ENCODE measurements around the gene NEDD8.
A peak's percentile ranks its signal among the peaks of the same experiment; 100 is the strongest.

The NEDD8 gene

DNA sequence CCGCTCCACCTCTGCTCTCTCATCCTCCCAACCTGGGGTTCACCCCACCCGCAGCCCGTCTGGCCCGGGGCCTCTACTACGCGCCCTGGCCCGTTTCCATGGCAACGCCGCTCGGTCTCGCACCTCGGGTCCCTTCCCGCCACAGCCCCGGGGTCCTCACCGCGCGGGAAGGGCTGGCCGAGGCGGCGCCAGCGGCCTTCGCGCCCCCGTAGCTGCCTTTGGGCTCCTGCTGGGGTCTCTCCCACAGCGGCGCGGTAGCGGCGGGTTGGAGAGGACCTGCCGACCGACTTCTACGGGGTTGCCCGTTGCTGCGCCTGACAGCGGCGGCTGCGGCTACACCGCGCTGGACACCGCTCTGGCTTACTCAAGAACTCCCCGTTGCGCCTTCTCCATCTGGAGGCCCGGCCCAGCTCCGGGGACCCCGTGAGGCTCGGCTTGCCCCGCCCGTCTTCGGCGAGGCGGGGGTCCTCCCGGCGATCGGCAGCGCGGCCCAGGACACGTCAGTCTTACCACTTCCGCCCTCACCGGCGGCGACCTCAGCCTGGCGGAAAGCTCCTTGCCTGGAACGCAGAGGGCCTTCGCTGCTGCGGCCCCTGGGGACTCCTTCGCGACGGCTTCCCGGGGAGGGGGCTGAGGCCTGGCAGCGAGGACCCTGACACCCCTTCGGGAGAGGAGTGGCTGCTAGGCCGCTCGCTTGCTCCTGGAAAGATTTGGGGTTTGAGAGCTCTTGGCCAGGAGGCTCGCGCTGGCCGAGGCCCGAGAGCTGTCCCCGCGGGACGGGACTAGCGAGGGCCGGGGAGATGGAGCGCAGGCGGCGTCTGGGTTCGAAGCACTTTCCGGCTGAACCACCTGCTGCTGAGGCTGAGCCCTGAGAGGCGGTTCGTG is 36.7 kb downstream of the NEDD8 start, which contains the start of gene TM9SF1:
TSS of gene TM9SF1 (minus strand) at position 256 of the 885 bp plus-strand sequence. CDS start 422 bp downstream, outside the sequence.
- TF ChIP-seq, protein P1, sequence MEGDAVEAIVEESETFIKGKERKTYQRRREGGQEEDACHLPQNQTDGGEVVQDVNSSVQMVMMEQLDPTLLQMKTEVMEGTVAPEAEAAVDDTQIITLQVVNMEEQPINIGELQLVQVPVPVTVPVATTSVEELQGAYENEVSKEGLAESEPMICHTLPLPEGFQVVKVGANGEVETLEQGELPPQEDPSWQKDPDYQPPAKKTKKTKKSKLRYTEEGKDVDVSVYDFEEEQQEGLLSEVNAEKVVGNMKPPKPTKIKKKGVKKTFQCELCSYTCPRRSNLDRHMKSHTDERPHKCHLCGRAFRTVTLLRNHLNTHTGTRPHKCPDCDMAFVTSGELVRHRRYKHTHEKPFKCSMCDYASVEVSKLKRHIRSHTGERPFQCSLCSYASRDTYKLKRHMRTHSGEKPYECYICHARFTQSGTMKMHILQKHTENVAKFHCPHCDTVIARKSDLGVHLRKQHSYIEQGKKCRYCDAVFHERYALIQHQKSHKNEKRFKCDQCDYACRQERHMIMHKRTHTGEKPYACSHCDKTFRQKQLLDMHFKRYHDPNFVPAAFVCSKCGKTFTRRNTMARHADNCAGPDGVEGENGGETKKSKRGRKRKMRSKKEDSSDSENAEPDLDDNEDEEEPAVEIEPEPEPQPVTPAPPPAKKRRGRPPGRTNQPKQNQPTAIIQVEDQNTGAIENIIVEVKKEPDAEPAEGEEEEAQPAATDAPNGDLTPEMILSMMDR (IDR thresholded peaks at IDR 0.05; ENCODE audit: unreplicated experiment in 3 of 3) = no peak
- H3K4me3 Mint-ChIP-seq = peak within 1 kb of the TSS; percentile 90 to 99 (median 97)
- peak within 1 kb of the TSS; percentile 95 to 97 (median 95) for H3K27ac Mint-ChIP-seq
- H3K36me3 Mint-ChIP-seq (ENCODE audit: low read depth) = peaks cover 40% of the 10 kb centered on the region
- H3K4me1 Mint-ChIP-seq = peaks cover 35% of the 10 kb centered on the region
- no peaks in the 10 kb centered on the region for H3K9me3 Mint-ChIP-seq
- no peaks in the 10 kb centered on the region for H3K27me3 Mint-ChIP-seq (ENCODE audit: low read depth)

DNA sequence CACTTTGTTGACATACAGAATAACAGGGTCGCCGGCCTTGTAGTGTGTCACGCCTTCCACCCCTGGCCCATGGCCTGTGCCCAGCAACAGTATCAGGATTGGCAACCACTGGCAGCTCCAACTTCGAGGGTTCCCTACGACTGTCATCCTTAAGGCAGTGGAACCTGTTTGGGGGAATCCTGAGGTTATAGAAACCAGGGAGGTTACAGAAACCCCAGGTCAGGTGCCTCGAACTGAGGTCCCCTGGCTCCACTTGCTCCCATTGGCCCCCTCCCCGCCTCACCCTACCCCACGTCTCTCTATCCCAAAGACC is 37.3 kb downstream of the NEDD8 start:
- Mint-ChIP-seq H3K9me3 (no peaks in the 10 kb centered on the region), H3K27ac (peak overlapping the region; percentile 95 to 97 (median 95)), H3K4me1 (peaks cover 41% of the 10 kb centered on the region), H3K36me3 (ENCODE audit: low read depth) (peaks cover 40% of the 10 kb centered on the region), H3K4me3 (peak overlapping the region; percentile 90 to 99 (median 97)), H3K27me3 (ENCODE audit: low read depth) (no peaks in the 10 kb centered on the region)
- TF ChIP-seq, protein P1 (IDR thresholded peaks at IDR 0.05; ENCODE audit: unreplicated experiment in 3 of 3) = no peak

DNA sequence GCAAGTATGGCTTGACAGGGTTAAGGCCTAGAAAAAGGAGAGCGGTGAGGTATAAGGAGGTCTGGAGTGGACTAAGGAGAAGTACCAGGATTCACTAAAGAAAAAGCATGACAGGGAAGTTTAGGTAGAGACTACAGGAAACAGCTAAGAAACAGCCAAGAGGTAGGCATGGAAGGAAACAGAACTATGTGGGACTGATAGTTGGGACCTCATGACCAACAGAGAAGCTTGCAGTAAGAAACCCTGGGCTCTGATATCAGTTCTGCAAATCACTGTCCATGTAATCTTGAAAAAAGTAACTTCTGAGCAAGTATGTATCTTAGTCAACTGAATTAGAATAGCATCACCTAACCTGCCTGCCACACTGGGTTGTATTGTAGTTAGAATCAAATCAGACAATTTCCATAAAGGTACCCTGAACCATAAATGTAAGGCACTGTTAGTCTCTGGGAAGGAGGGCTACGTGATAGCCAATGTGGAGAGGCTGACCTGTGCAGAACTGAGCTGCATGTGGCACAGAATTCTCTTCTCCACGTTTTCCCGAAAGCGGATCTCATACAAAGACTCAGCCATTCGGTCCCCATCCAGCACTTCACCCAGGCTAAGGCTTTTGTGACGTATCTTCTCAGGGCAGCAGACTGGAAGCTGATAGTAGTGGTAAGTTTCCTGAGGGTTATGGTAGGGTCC is 37.8 kb downstream of the NEDD8 start:
- Mint-ChIP-seq H3K4me3 (peak overlapping the region; percentile 90 to 99 (median 97)), H3K4me1 (peaks cover 43% of the 10 kb centered on the region), H3K27me3 (ENCODE audit: low read depth) (no peaks in the 10 kb centered on the region), H3K27ac (peak overlapping the region; percentile 95 to 97 (median 95)), H3K36me3 (ENCODE audit: low read depth) (peaks cover 38% of the 10 kb centered on the region), H3K9me3 (no peaks in the 10 kb centered on the region)
- TF ChIP-seq, protein P1 (IDR thresholded peaks at IDR 0.05; ENCODE audit: unreplicated experiment in 3 of 3) = no peak

DNA sequence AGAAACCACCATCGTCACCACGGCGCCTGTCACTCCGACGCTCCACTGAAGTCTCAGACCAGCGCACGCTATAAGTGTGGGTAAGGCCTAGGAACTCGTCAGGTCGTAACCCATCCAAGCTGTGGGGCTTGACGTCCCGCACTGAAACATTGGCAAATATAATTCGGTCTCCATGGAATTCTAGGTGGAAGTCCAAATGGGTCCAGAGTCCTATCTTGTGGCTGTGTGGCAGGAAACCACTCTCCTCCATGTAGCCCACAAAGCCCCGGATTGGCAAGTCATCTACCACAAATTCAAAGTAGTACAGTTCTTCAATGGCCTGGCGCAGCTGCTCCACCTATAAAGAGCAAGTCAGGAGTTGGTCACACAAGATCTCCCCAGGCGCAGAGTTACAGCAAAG is 39.2 kb downstream of the NEDD8 start:
- TF ChIP-seq, protein P1 (IDR thresholded peaks at IDR 0.05; ENCODE audit: unreplicated experiment in 3 of 3) = no peak
- peak overlapping the region; percentile 57 to 73 (median 65) for H3K4me3 Mint-ChIP-seq
- H3K27ac Mint-ChIP-seq = peak overlapping the region in 1 of 3 experiments; percentile 71
- no peaks in the 10 kb centered on the region for H3K9me3 Mint-ChIP-seq
- peaks cover 31% of the 10 kb centered on the region for H3K36me3 Mint-ChIP-seq (ENCODE audit: low read depth)
- peaks cover 44% of the 10 kb centered on the region for H3K4me1 Mint-ChIP-seq
- H3K27me3 Mint-ChIP-seq (ENCODE audit: low read depth) = no peaks in the 10 kb centered on the region

DNA sequence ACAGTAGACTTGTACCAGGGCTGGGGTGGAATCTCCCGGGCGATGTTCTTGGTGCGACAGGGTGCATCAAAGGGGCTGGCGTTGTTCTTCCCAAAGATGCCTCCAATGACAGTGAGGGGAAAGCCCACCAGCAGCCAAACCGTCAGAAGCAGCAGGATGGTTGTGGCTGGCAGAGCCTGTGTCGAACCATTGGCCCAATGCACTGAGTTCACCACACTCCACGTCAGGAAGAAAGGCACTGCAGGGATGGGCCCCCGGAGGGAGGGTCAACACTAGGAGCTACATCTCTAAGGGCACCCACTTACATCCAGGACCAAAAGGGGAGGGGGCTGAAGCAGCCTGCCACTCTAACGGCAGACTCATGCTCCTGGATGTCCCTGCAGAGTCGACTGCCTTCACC is 41.8 kb downstream of the NEDD8 start:
- H3K36me3 Mint-ChIP-seq (ENCODE audit: low read depth) = peaks cover 31% of the 10 kb centered on the region
- no peak overlapping the region for H3K27ac Mint-ChIP-seq
- TF ChIP-seq, protein P1 (IDR thresholded peaks at IDR 0.05; ENCODE audit: unreplicated experiment in 3 of 3) = no peak
- no peaks in the 10 kb centered on the region for H3K27me3 Mint-ChIP-seq (ENCODE audit: low read depth)
- peak overlapping the region in 1 of 3 experiments; percentile 37 for H3K4me3 Mint-ChIP-seq
- no peaks in the 10 kb centered on the region for H3K9me3 Mint-ChIP-seq
- H3K4me1 Mint-ChIP-seq = peaks cover 41% of the 10 kb centered on the region

Data from nephron (organoid).